Activated CD8-positive, alpha-beta memory T cell treated with anti-CD3 and anti-CD28 coated beads for 4 hours (primary cell): Measurements from ENCODE around the gene ABLIM3.

ENCODE experiments used
- DNase-seq, 2 donors: peaks; one replicate each; pipeline ENCODE4 v3.0.0-alpha.2; 2020; ENCODE audit warnings: low read depth in 2 of 2

Gene ABLIM3

GRCh38 chr5:149309354-149309753 lies 168.1 kb downstream of the ABLIM3 start:
- no peak for DNase-seq
